ENCODE data around the gene ALX4.

The ALX4 gene

DNA sequence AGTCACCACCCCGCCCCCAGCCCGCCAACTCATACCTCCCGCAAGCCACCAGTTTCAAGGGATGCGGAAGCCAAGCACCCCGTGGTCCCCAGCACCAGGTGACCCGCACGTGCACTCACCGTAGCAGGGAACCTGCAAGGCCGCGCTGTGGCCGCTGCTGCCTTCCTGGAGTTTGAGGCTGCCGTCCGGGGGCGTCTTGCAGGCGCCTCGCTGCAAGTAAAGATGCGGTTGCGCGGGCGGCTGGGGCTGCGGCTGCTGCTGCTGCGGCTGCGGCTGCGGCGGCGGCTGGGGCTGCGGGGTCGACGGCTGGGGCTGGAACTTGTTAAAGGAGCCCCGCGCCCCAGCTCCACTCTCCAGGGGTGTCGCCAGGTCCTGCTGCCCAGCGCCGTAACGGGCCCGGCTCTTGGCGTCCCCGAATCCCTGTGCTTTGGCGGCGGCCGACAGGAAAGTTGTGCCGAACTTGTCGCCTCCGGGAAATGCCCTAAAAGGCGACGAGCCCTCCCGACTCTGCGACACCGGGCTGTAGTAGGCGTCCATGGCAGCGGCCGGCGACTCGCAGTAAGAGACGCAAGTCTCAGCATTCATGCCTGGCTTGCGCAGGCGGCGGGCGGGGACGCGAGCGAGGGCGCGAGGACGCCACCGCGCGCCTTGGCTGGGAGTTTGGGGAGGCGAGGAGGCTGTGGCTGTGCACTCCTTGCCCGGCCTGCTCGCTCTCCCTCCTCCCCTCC is at the start of gene ALX4:
TSS of gene ALX4 (minus strand) at position 662 of the 728 bp plus-strand sequence. CDS start at position 585, 77 bp downstream.
- peak in 1 of 58 donors; percentile 3 for DNase-seq

- DNase-seq, result no peak
Measured at GRCh38 chr11:44359162-44359561, 49.2 kb upstream of the ALX4 start.

- no peak for DNase-seq
Measured at GRCh38 chr11:44358713-44359112, 48.8 kb upstream of the ALX4 start.

DNA sequence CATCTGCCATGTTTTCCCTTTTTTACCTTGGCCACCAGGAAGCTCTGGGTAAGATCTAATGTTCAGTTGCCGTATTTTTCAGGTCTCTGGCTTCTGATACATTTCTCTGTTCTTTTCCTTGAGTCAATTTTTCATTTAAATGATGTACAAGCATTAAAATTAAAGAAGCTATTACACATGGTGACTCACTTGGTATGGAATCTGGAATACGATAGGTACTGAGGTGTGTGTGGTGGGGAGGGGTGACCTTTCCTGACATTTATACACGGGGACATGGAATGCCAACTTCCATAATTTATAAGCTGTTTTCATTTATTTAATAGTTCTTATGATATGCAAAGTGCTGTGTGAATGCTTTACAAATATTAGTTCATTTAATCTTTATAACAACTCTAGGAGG is 47.8 kb upstream of the ALX4 start:
- no peak for DNase-seq

DNA sequence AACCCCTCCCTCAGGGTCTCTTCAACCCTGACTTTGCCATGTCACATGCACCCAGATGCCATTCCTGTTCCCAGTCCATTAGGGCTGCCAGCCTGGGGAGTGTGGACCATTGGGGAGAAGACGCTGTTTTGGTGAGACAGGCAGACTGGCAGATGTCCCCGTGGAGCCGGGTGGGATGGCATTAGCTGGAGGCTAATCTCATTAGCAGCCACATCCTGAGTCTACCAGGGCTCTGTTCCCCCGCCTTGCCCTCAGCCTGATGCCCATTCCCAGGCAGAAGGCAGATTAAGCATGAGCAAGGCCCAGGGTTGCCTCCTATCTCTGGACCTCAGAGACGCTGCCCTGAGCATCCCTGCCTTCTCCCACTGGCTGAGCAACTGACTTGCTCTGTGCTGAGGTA is 46.4 kb upstream of the ALX4 start:
- no peak for DNase-seq

DNA sequence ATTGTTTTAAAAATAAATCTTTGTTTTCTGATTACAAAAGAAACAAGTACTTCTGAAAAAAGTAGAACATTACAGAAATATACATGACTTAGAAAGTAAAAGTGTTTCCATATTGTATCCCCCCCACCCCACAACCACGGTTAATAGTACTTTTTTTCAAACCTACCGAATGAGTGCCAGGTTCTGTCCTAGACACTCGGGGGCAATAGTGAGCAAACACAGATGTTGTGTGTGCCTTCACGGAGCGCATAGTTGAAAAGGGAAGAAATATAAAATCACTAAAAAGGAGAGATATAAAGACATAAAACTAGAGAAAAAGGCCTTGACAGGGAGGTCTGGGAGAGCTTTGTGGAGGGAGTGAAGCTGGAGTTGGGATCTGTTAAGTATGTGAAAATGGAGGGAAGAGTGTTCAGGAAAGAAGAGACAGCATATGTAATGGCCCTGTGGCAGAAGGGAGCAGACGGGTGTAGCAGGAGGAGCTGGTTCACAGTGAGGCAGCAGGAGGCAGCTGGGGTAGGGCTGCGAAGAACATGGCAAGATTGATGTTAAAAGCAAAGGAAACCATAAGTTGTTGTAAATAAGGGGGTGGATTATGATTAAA is 42.1 kb upstream of the ALX4 start:
- DNase-seq, result no peak

DNA sequence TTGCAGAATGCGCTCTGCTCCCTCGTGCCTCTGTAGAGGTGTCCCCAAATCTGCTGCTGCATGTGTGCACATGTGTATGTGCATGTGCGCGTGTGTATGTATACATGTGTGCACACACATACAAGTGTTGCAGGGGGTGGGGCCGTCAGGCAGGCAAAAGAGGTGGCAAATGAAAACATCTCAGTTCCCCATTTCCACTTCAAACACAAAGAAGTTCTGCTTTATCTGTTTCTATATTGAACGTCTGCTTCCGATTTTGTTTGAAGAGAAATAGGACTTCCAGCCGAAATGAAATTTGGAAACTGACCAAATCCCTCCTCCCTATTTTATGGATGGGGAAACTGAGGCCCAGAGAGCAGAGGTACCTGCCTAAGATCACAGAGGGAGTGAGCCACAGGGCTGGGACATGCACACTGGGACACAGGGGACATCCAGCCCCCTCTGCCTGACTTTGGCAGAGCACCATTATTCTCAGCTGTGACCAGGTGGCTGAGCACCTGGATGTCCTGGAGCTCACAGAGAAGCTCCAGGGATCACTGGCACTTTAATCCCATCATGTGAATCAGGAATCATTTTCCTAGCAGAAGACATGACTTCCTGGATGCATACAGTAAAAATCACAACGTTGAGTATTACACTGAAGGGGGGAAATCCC is 41.2 kb upstream of the ALX4 start:
- no peak for DNase-seq

DNA sequence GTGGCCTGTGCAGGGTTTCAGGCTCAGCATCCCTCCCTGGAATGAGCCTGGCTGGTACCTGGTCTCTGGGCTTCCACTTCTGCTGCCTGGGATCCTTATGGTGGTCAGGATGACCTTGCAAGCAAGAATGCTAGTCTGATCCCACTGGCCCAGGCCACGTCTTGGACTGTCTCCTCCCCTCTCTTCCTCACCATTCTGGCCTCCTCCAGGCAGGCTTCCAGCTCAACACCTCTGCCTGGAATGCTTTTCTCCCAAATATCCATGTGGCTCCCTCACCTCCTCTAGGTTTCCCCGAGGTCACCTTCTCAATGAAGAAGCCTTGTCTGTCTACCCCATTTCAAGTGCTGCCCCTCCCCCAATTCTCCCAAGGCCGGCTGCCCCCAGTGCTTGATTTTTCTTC is 39.4 kb upstream of the ALX4 start:
- DNase-seq, result no peak

- DNase-seq, result peak in 1 of 58 donors; percentile 4
Measured at GRCh38 chr11:44348721-44349120, 38.8 kb upstream of the ALX4 start.

GRCh38 chr11:44348114-44348513 is 38.2 kb upstream of the ALX4 start:
- DNase-seq, result no peak

GRCh38 chr11:44347538-44347937 is 37.6 kb upstream of the ALX4 start:
- DNase-seq, result no peak

DNA sequence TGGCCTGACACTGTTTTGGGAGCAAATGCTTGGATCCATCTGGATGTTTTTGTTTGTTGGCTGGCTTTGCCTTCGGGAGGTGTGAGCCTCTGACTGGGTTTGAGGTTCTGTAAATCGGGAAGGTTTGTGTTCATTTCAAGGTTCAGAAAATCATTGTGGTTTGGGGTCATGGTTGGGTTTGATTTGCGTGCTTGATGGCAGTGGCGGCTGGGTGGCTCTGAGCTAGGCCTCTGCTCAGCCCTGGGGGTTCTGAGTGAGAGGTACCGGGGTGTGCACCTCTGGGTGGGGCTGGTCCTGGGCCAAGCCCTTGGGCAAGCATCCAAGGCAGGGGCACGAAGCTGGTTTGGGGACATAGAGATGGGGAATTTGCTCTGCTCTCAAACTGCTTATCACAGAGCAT is 37.0 kb upstream of the ALX4 start:
- DNase-seq, result no peak

DNA sequence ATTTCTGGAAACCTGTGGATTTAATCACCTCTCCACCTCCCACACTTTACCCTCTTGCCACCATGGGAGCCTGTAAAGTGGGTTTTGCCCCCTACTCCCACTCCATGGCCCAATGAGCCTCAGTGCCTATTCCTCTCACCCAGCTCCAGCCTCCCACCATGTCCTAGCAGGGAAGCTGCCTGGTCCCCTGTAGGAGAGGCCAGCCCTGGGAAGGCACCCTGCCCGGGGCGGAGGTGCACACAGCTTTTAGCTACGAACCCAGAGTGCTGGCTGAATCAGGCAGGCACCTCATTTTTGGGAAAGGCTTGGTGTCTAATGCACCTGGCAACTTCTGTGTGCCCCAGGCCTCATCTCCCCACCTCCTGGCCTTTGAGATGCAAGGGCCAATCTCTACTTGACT is 35.8 kb upstream of the ALX4 start:
- DNase-seq, result no peak

DNA sequence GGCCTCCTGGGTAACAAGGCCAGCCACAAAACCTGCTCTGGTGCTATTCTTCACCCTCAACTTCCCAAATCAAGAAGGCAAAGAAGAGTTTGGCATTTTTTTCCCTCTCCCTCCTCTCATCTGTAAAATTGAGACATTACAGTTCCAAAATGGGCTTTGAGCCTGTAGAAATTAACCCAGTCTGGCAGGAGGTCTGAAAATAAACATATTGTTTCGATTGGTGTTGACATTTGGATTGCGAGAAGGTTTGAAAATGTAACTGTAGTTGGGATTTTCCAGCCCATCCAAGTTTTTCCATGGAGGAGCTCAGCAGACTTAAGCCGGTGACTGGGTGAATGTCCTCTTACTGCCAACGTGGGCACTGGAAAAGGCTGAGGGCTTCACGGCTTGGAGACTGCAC is 35.0 kb upstream of the ALX4 start:
- DNase-seq, result no peak

GRCh38 chr11:44344423-44344820 is 34.5 kb upstream of the ALX4 start:
- no peak for DNase-seq

DNA sequence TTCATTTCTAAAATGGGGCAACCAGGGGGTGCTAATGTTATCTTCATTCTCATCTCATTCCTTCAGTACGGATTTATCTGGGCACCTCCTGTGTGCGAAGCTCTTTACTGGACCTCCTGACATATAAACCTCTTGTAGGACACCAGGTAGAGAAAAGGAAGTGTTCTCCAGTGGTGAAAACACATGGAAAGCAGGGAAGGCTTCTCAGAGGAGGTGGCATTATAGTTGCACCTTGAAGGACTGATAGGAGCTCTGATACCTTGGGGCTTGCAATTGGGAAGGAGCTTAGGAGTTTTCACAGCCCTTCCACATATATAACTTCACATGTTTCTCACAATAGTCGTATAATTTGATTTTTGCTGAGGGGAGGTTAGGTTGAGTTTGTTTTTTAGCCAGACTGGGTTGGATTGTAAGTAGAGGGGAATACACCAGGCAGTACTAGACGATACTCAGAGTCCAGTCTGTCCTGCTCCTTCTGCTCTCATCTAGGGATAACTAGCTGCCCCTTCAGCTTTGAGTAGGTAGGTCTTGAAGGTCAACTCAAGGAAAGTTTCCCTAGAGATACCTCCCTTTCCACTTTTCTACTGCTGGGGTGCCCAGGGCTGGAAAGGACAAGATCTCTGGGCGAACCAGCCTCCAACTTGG is 34.0 kb upstream of the ALX4 start:
- DNase-seq, result no peak

DNA sequence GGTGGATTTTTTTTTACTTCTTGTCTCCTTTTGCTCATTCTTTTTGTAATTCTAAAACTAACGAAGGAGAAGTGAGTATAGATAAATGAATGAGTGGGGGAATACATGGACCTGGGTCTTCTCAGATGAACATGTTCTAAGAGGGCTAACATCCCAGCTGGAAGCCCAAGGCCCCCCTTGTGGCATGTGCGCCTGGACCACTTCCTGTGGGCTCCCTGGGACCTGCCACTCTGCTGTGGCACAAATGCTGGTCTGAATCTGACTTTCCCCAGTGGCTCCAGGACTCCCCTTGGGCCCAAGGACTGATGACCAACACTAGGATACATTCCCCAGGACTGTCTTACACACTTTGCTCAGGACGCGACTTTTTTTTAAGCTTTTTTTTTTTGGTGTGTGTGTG is 32.7 kb upstream of the ALX4 start:
- no peak for DNase-seq

DNA sequence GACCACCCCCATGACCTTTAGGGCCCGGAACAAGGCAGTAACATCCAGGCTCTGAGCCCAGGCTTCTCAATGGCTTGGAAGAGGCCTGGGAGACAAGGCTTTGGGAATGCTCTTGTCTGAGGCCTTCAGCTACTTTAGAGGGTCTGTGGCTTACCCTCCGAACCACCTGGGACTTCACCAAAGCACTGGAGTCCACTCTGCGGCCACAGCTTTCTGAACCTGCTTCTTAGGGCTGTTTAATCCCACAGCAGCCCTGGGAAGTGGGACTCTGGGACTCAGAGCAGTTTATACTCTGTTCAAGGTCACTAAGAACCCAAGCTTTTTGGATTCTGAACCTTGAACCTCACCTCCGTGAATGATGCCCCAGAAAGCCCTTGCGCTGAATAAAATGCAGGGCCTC is 30.7 kb upstream of the ALX4 start:
- DNase-seq, result no peak

DNA sequence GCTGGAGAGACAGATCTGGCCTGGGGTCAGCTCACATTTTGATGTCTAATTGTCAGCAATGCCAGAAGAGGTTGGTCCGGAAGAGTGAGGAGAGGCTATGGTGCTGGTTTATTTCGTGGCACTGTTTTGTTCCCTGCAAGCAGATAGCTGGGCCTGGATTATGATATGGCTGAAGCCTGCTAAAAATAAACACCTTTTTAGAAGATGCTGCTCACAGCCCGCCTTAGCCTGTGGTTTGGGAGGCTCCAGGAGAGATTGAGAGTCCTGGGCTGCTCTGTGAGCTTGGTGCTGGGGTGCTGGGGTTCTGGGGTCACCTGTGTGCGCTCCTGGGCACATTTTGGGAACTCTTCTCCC is 29.6 kb upstream of the ALX4 start:
- DNase-seq, result no peak

DNA sequence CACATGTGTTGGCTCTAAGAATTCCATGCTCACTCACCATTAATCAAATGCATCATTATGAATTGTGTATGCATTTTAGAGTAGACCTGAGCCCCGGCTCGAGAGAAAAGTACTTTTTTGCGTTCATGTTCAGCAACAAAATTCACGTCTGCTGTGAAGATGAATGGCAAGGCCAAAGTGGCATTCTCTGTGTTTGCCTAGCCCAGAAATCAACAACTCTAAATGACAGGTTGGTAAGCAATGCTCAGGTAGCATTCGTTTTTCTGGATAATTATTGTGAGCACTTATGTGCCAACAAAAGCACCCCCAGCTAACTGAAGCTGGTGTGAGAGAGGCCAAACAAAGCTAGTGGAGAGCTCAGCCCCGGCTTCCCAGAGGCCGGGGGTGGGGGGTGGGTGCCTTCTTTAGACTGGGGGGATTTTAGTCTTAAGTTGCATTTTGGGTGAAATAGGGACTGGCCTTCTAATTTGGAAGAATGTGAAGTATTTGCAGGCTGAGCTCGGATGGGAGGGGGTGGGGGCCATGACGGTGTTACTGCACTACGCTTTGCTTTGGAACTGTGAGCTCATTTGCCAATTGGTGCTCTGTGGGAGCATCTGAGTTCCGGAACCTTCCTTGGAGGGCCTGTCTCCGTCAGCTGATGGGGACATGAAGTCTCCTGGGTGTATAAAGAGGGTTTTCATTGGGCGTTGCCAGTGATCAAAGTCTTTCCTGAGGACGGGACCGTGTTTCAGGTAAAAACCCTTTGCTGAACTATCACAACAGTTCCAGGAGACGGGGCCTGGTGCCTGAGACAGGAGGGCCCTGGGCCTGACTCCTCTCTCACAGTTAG is 29.0 kb upstream of the ALX4 start:
- no peak for DNase-seq

DNA sequence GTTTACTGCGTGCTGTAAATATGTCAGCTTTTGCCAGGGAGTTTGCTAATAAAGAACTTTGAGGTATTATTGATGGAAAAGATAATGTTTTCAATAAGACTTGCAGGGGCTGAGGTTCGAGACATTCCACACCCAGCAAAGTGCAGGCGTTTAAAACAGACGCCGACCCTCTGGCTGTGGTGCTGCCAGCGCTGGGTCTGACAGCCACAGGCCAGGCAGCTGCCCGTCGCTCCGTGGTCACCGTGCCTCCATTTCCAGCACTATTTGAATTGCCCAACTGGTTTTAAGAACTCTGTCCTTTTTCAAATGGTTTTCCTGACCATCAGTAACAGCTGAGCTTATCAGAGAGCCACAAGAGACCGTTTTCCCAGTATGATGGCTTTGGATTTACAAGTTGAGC is 28.1 kb upstream of the ALX4 start:
- DNase-seq, result no peak

- no peak for DNase-seq
Measured at GRCh38 chr11:44335919-44336318, 26.0 kb upstream of the ALX4 start.

Data from anterior cingulate cortex (tissue), 58 donors.